Esophagus muscularis mucosa (tissue), 4 donors: ENCODE data around the gene PTPRE. TPM values are rescaled to one million over a fixed set of nuclear protein-coding genes. Genes with fewer than 3 reads are reported as not detected.

ENCODE experiments used
- DNase-seq: peaks from one replicate; pipeline ENCODE4 v3.0.0-alpha.2; 2017; ENCODE audit errors: extremely low spot score
- H3K27ac ChIP-seq, 4 donors: fragments of 200-600 bp; sonication (generic); replicated peaks in 1 of 4; 1 replicate in 3 of 4; 2 replicates in 1 of 4; pipeline ENCODE4 v1.5.1; 2016 to 2019; ENCODE audit warnings: mild to moderate bottlenecking in 1 of 4
- H3K27me3 ChIP-seq, 4 donors: fragments of 200-600 bp; sonication (generic); one replicate each; pipeline versions ENCODE4 v1.5.1 to v1.6.0; 2016 to 2019
- H3K36me3 ChIP-seq, 4 donors: fragments of 200-600 bp; sonication (generic); one replicate each; pipeline ENCODE4 v1.5.1; 2016 to 2019
- H3K4me1 ChIP-seq, 4 donors: fragments of 200-600 bp; sonication (generic); one replicate each; pipeline ENCODE4 v1.5.1; 2016 to 2019
- H3K4me3 ChIP-seq, 4 donors: fragments of 200-600 bp; sonication (generic); 1 replicate in 2 of 4; 2 replicates in 2 of 4; pipeline ENCODE4 v1.5.1; 2016 to 2019; ENCODE audit warnings: mild to moderate bottlenecking in 4 of 4, moderate library complexity in 1 of 4
- H3K9me3 ChIP-seq, 4 donors: fragments of 200-600 bp; sonication (generic); 1 replicate in 3 of 4; 2 replicates in 1 of 4; pipeline ENCODE4 v1.5.1; 2016 to 2019
- EP300 ChIP-seq: sonication (generic); formaldehyde crosslinking; IDR thresholded peaks from one replicate; pipeline ENCODE4 v1.6.1; 2017; ENCODE audit warnings: antibody characterized with exemption
- POLR2A ChIP-seq: fragments of 450-650 bp; IDR thresholded peaks from one replicate; pipeline ENCODE4 v1.6.1; 2017; ENCODE audit warnings: antibody characterized with exemption, moderate library complexity, mild to moderate bottlenecking, low read depth
- POLR2AphosphoS5 ChIP-seq, 2 donors: sonication (generic); formaldehyde crosslinking; IDR thresholded peaks; one replicate each; pipeline ENCODE4 v1.6.1; 2017; ENCODE audit warnings: antibody characterized with exemption in 2 of 2
- WGBS: methylation state at CpG from one replicate; pipeline ENCODE4 v1.1.5; 2018; 5-methylcytosine and 5-hydroxymethylcytosine counted together
- intact Hi-C: fragments of 100-400 bp; cut with DNase I; formaldehyde crosslinking; loops from one replicate; pipeline ENCODE4 v1.15.1; 2023
- total RNA-seq, 4 donors: library from RNA; depleted of rRNA; stranded (reverse); fragments of >200 nt; gene quantifications; one replicate each; pipeline versions ENCODE4 v1.1.0 to v1.2.1, GENCODE V29; 2016
- TF ChIP-seq, protein P1 (sequence below), 3 experiments: fragments of 200-600 bp in 2 of 3; fragments of 450-650 bp in 1 of 3; sonication (generic) in 2 of 3; IDR thresholded peaks; one replicate each; pipeline ENCODE4 v1.5.1; 2017 to 2019; ENCODE audit warnings: antibody characterized with exemption in 3 of 3, mild to moderate bottlenecking in 2 of 3, moderate library complexity in 1 of 3

The PTPRE gene
- total RNA-seq, 4 donors from 2014 or later, result 8.7 to 22.4 (median 13.3) TPM

- Histone ChIP-seq H3K27me3 (peaks cover 0 to 25% (median 12%) of the 10 kb centered on the region in 4 donors), H3K36me3 (no peaks in the 10 kb centered on the region), H3K9me3 (no peaks in the 10 kb centered on the region), H3K4me3 (no peak overlapping the region), H3K27ac (no peak overlapping the region), H3K4me1 (no peaks in the 10 kb centered on the region)
- WGBS, result 90% methylated on average over 12 of the region's 13 CpGs
- TF ChIP-seq POLR2A, result no peak
- TF ChIP-seq EP300, result no peak
- no peak for TF ChIP-seq POLR2AphosphoS5 (IDR thresholded peaks at IDR 0.05)
- TF ChIP-seq, protein P1, sequence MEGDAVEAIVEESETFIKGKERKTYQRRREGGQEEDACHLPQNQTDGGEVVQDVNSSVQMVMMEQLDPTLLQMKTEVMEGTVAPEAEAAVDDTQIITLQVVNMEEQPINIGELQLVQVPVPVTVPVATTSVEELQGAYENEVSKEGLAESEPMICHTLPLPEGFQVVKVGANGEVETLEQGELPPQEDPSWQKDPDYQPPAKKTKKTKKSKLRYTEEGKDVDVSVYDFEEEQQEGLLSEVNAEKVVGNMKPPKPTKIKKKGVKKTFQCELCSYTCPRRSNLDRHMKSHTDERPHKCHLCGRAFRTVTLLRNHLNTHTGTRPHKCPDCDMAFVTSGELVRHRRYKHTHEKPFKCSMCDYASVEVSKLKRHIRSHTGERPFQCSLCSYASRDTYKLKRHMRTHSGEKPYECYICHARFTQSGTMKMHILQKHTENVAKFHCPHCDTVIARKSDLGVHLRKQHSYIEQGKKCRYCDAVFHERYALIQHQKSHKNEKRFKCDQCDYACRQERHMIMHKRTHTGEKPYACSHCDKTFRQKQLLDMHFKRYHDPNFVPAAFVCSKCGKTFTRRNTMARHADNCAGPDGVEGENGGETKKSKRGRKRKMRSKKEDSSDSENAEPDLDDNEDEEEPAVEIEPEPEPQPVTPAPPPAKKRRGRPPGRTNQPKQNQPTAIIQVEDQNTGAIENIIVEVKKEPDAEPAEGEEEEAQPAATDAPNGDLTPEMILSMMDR (IDR thresholded peaks at IDR 0.05), result no peak
- intact Hi-C loops, result no loop called here
- DNase-seq, result no peak
Measured at GRCh38 chr10:128116851-128117615, 210.1 kb downstream of the PTPRE start.

- Histone ChIP-seq H3K27me3 (peaks cover 0 to 69% (median 43%) of the 10 kb centered on the region in 4 donors), H3K4me3 (no peak overlapping the region)
- WGBS, result 94% methylated on average over 5 of the region's 5 CpGs
Measured at GRCh38 chr10:128121750-128122412, 215.0 kb downstream of the PTPRE start.

GRCh38 chr10:128122931-128123330 is 216.0 kb downstream of the PTPRE start:
- Histone ChIP-seq H3K4me1 (peaks cover 12 to 23% (median 21%) of the 10 kb centered on the region in 4 donors), H3K27me3 (peaks cover 0 to 66% (median 43%) of the 10 kb centered on the region in 4 donors), H3K36me3 (no peaks in the 10 kb centered on the region), H3K9me3 (no peaks in the 10 kb centered on the region), H3K27ac (no peak overlapping the region), H3K4me3 (no peak overlapping the region)
- DNase-seq, result no peak
- intact Hi-C loops, result no loop called here
- no peak for TF ChIP-seq EP300
- TF ChIP-seq POLR2AphosphoS5 (IDR thresholded peaks at IDR 0.05), result no peak
- TF ChIP-seq POLR2A, result no peak
- 88% methylated on average over 2 of the region's 2 CpGs for WGBS

More at GRCh38 chr10:128121750-128122412, 215.0 kb downstream of the PTPRE start:
- intact Hi-C loops, result no loop called here
- Histone ChIP-seq H3K36me3 (no peaks in the 10 kb centered on the region), H3K4me1 (peaks cover 12 to 21% (median 20%) of the 10 kb centered on the region in 4 donors), H3K9me3 (no peaks in the 10 kb centered on the region), H3K27ac (no peak overlapping the region)
- DNase-seq, result no peak
- no peak for TF ChIP-seq EP300
- TF ChIP-seq POLR2A, result no peak
- TF ChIP-seq POLR2AphosphoS5 (IDR thresholded peaks at IDR 0.05), result no peak
- TF ChIP-seq, protein P1 (IDR thresholded peaks at IDR 0.05), result no peak

DNA sequence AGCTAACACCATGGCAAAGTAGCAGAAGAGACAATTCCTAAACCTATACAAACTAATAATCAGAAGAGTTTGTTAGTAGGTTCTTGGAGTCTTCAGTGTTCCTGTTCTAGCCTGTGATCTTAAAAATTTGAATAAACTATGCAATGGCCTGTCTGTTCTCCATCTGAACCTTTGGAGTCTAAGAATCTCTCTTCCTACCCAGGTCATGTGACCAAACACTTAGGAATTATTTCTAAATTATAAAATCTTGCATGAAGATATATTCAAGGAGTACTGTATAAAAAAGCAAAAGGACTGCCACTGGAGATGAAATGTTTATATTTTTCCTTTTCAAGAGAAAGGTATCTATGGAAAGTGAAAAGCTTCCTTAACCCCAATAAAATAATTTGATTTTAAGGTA is 216.9 kb downstream of the PTPRE start:
- peaks cover 12 to 23% (median 21%) of the 10 kb centered on the region in 4 donors for H3K4me1 ChIP-seq
- TF ChIP-seq POLR2AphosphoS5 (IDR thresholded peaks at IDR 0.05), result no peak
- TF ChIP-seq POLR2A, result no peak
- TF ChIP-seq EP300, result no peak
- TF ChIP-seq, protein P1 (IDR thresholded peaks at IDR 0.05), result no peak
- no peak overlapping the region for H3K4me3 ChIP-seq
- H3K9me3 ChIP-seq, result no peaks in the 10 kb centered on the region
- H3K27me3 ChIP-seq, result peaks cover 0 to 60% (median 43%) of the 10 kb centered on the region in 4 donors
- H3K36me3 ChIP-seq, result no peaks in the 10 kb centered on the region
- no peak overlapping the region for H3K27ac ChIP-seq
- intact Hi-C loops, result no loop called here
- DNase-seq, result no peak

GRCh38 chr10:128124813-128125403 is 218.0 kb downstream of the PTPRE start:
- Histone ChIP-seq H3K4me1 (peaks cover 12 to 23% (median 21%) of the 10 kb centered on the region in 4 donors), H3K36me3 (no peaks in the 10 kb centered on the region), H3K27ac (no peak overlapping the region), H3K9me3 (no peaks in the 10 kb centered on the region), H3K4me3 (no peak overlapping the region), H3K27me3 (peaks cover 0 to 51% (median 40%) of the 10 kb centered on the region in 4 donors)
- 49% methylated on average over 11 of the region's 11 CpGs for WGBS
- DNase-seq, result no peak
- TF ChIP-seq POLR2A, result no peak
- TF ChIP-seq EP300, result no peak
- no peak for TF ChIP-seq POLR2AphosphoS5 (IDR thresholded peaks at IDR 0.05)
- TF ChIP-seq, protein P1 (IDR thresholded peaks at IDR 0.05), result no peak
- intact Hi-C loops, result no loop called here
